Measurements from ENCODE around the gene DGKD.

Gene DGKD

DNA sequence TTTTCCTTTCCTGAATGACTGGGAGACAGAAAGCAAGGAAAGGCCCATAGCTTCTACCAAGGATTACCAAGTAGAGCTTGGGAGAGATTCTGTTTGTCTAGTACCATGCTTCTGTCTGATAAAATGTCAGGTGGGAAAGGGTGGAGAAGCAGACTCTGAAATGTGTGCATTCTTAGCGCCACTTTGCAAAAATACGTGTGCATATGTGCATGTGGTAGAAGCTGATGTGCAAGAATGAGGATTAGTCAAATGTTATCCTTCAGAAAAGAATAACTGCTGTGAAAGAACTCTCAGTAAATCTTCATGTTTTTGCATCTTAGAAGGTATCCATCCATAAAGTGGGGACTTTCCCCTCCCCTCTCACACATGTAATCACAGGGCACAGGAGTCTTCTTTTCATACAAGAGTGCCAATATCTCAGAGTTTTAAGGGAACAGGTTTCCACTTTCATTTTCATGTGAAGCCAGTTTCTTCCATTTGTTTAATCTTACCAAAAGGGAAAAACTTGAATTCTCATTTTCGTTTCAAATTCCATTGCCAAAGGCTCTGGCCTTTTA lies 15.4 kb upstream of the DGKD start:
- no peak for DNase-seq (ENCODE audit: low read depth in 2 of 2)

DNA sequence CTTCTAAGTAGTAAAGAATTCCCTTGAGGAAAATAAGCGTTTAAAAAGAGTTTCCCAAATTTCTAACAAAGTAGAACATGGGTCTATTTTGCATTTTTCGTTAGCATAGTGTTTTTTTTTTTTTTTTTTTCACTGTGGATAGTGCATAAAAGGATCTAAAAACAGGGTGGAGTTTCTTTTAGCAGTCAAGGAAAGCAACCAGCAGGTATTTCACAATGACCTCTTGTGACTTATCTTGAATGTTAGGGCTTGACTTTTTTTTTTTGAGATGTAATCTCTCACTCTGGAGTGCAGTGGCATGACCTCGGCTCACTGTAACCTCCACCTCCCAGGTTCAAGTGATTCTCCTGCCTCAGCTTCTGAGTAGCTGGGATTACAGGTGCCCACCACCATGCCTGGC lies 14.9 kb upstream of the DGKD start:
- no peak for DNase-seq (ENCODE audit: low read depth in 2 of 2)

DNA sequence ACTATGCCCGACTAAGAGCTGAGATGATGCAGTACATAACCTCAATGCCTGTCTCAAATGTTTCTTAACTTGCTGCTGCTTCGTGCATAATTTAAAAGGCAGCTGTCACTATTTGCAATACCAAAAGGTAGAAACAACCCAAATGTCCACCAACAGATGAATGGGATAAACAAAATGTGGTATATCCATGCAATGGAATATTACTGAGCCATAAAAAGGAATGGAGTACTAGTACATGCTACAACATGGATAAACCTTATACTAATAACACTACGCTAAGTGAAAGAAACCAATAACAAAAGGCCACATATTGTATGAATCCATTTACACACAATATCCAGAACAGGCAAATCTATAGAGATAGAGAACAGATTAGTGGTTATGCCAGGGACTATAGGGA lies 13.0 kb upstream of the DGKD start:
- no peak for DNase-seq (ENCODE audit: low read depth in 2 of 2)

DNA sequence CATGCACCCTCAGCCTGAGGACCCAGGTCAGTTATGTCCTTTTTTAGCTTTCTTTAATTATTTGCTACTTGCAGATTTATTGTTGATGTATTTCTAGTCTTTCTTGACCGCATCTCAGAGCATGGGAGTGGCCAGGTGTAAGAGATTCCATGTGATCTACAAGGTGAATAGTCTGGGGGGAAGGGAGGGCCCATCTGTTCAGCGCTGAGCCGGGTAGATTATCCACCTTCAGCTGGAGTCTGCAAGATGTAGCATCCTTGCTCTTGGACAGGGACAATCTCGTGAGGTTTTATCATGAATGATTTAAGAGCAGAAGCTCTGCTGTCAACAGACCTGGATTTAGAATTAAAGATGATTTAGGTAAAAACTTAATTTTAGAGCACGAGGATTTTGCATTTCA lies 12.0 kb upstream of the DGKD start:
- no peak for DNase-seq (ENCODE audit: low read depth in 2 of 2)

DNA sequence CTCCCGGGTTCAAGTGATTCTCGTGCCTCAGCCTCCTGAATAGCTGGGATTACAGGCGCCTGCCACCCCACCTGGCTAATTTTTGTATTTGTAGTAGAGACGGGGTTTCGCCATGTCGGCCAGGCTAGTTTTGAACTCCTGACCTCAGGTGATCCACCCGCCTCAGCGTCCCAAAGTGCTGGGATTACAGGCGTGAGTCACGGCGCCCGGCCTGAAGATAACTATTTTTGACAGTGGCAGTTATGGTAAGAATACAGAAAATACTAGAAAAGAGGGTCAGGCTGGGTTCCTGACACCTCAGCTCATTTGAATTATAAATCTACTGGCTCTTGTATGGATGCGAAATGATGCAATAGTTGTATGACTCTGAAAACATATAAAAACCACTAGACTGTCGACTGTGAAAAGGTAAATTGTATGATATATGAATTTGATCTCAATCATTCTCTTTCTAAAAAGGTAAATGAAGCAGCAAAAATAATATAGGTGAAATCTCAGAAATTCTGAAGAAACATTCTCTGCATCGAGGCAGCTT lies 11.1 kb upstream of the DGKD start:
- DNase-seq (ENCODE audit: low read depth in 2 of 2) = no peak

DNA sequence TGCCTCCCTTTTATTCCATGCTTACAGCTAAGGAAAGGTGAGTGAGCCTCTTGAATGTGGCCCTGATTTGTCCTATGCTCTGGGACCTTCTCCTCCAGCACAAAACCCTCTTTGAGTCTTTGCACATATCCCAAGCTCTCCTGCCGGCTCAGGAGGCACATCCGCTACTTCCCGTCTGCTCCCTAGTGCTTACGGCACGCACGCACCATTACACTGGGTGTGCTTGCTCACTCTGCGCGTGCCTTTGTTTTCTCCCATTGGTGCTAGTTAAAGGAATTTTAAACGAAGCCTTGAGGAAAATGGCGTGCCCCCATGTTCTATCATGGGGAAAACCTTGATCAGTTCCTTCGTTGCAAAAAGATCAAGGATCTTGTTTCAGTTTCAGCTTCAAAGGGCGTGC lies 7.9 kb upstream of the DGKD start:
- no peak for DNase-seq (ENCODE audit: low read depth in 2 of 2)

DNA sequence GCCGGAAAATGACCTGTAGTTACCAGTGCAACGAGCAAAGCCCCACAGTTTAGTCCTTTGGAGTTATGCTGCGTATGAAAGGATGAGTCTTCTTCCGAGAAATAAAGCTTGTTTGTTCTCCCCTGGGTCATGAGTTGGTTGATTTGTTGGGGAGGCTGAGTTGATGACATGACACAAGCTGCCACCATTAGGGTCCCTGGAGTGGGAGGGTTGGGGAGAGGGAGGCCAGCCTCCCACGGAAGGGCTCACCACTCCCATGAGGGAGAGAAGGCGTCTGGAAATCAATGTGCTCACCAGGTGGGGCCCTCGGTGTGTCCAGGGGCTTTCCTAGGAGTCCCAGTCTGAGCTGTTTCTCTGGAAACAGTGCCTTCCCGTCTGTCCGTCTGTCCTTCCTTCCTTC lies 7.4 kb upstream of the DGKD start:
- DNase-seq (ENCODE audit: low read depth in 2 of 2) = no peak

DNA sequence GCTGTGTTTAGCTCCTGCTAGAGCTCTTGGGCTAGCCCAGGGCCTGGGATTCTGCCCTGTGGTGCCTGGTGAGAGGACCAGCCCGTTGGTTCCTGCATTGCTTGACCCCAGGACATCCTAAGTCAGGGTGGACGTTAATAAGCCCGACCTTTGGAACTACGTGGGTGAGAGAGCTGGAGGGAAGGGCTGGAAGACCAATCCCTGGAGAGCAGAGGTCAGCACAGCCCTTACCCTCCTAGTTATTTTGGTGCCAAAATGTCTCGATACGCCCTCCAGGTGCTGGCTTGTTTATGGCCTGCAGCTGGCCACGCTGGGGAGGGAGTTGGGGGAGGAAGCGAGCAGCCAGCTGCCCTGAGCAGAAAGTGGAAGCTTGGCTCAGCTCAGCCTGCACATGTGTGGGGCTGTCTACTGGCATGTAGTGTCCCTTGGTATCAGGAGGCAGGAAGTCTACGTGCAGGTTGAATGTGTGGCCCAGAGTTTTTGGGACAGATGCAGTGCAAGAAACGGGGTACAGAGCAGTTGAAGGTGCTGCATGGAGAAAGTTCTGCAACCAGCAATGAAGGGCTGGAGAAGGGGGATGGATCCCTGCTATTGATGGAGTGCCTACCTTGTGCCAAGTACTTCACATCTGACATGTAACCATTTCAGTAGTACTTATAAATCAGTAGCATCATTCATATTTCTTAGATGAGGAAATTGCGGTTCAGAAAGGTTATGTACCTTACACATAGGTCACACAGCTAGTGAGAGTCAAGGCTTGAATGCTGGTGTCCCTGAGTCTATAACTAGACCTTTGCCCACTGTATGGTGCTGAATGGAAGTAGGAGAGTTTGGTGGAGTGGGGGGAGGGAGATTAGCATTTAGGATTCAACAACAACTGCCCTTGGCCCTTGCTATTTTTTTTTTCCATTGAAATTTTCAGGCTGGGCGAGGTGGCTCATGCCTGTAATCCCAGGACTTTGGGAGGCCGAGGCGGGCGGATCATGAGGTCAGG lies 5.0 kb upstream of the DGKD start:
- no peak for DNase-seq (ENCODE audit: low read depth in 2 of 2)

DNA sequence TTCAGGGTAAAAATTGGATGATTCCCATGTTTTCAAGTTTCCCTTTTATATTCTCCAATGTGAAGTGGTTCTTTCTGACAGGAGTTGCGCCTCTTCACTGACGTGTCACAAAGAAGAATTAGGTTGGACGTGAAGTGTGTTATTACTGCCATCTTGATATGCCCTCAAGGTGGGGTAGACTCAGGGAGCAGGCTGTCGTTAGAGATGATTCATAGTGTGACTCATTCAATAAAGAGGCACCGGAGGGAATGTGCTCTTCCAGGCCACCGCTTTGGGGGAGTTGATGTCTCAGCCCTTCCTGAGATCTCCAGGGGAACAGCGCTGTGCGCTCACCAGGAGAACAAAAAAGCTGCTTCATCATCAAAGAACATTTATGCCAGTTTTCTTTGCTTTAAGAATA lies 3.6 kb upstream of the DGKD start:
- DNase-seq (ENCODE audit: low read depth in 2 of 2) = no peak

DNA sequence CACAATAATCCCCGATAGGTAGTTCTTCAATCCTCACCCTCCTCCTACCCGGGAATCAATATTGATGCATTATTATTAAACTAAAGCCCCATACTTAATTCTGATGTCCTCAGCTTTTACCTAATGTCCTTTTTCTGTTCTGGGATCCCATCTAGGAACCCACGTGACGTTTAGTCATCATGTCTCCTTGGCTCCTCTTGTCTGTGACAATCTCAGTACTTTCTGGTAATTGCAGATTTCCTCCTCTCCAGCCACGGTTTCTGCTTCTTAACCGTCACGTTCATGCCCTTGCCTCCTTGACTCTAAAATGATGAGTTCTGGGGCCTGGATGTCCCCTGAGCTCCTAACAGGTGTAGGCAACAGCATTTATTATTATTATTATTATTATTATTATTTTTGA lies 2.9 kb upstream of the DGKD start:
- DNase-seq (ENCODE audit: low read depth in 2 of 2) = no peak

DNA sequence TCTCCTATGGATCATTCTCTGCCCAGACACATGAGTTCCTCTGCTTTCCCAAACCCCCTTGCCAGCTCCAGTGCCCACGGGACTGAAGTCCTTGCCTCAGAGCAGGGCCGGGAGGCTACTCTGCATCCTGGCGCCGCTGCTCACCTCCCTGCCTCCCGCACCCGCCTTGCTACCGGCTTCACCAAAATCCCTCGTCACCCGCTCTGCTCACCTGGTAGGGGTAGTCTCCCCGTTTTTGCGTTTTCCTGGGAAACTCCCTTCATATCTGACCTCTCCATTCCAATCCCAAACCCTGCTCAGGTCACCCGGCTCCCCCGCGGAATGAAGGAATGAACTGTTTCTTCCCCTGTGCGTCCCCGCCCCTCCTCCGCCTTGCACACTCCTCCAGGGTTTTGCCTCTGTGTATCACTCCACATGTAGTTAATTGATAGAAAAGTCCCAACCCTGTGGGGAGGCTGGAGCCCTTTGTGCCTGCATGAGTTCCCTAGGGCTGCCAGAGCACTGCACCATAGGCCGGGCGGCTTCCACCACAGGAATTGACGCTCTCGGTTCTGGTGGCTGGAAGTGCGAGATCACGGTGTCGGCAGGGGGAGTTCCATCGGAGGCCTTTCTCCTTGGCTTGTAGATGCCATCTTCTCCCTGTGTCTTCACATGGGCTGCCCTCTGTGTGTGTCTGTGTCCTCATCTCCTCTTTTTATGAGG lies 2.0 kb upstream of the DGKD start:
- no peak for DNase-seq (ENCODE audit: low read depth in 2 of 2)

DNA sequence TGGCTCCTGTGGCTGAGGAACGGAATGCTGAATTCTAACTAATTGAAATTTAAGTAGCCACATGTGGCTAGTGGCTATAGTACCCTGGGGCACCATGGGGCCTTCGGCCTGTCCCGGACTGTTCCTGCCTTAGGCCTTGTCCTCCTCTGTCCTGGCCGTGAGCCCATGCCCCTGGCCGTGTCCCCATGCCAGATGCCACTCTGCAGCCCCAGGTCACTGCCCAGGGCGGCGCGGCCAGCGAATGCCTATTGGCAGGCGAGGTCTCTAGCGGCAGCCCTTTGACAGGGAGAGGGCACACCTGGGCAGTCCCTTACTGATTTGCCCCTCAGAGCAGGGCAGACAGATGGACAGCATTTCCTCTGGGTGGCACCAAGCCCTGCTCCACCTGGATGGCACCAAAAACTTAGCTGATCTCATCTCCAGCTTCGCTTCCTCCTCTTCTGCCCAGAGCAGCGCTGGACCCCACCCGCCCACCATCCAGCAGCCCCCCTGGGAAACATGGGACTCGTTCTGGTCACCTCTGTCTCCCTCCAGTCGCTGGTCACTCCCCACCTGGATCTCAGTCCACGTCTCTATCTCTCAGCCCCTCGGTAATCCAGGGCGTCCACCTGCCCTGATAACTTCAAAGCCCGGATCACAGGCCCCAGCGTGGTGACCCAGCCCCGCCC lies 1.1 kb upstream of the DGKD start:
- no peak for DNase-seq (ENCODE audit: low read depth in 2 of 2)

DNA sequence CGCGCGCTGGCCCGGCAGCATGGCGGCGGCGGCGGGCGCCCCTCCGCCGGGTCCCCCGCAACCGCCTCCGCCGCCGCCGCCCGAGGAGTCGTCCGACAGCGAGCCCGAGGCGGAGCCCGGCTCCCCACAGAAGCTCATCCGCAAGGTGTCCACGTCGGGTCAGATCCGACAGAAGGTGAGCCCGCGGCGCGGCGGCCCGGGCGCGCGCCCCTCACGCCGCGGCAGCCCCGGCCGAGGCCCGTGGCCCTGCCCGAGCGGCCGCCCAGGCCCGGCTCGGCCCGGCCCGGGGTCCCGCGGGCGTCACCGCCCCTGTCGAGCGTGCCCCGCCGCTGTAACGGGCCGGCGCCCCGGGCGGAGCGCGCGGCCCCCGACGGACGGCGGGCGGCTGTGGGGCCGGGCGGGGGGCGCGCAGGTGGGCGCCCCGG lies 218 bp downstream of the DGKD start:
- no peak for DNase-seq (ENCODE audit: low read depth in 2 of 2)

DNA sequence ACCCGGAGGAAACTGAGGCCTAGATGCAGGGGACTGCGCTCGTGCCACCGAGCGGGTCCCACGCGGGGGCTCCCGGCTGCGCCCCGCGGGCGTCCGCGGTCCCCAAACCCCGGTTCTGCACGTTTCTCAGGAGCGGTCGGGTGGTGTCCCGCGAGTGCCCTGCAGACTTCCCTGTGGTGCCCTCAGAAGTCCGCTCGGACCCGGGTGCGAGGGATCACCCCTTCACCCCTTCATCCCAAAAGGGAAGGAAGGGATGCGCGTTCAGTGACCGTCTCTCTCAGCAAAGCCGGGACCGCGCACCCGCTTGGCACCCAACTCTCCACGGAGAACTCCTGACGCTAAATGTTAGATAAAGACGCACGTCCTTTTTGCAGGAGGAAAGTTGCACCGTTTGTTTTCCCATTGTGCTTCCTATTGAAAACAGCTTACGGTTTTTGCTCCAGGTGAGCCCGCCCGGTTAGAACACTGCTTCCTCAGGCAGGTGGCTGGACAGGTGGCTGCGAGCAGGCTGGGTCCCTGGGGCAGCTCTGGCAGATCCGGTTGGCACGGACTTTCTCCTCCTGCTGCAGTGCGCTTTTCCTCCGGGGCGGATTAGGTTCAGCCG lies 779 bp downstream of the DGKD start:
- no peak for DNase-seq (ENCODE audit: low read depth in 2 of 2)

DNA sequence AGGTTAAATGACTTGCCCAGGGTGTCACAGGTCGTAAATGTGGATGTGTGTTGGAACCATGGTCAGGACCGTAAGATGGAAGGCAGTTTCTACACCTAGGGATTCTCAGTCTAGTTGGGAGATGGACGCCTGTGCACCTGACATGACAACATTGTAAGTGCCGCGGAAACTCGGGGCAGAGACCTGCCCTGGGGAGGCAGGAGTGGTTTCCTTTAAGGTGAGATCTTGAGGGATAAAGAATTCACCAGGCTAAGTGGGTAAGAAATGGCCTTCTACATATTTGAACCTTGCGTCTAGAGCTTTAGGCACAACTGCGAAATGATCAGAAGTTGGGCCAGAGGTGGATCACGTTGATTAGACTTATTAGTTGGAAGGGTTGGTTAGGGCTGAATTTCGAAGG lies 1.6 kb downstream of the DGKD start:
- DNase-seq (ENCODE audit: low read depth in 2 of 2) = no peak

DNA sequence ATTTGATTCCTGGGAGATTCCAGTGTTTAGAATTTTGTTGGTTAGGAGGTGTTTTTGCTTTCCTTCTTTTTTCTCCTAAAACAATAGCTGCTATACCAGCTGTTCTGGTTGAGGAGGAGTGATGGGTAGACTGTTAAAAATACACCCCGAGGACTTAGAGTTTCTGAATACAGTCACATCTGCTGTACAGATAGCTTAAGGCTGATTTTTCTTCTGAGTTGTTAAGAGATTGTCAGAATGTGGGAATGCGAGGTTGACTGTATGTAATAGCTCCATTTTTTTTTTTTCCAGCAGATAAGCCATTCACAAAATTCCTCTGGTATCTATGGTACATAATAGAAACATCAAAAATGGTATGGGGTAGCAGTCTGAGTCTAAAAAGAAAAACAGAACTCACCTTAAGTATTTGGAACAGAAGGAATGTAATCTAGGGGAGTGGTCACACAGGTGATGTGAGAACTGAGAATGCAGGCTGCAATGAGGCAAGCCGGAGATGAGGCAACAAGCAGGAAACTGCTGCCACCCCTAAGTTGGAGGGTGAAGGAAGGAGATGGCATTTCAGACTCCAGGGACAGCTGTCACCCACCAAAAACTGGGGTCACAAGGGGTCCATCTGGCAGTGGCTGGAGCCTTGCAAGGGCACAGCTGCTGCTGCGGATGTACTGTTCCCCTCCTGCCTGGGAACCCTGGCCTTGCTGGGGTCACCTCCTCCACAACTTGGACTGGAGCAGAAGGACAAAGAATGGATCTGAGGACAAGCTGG lies 2.4 kb downstream of the DGKD start:
- no peak for DNase-seq (ENCODE audit: low read depth in 2 of 2)

DNA sequence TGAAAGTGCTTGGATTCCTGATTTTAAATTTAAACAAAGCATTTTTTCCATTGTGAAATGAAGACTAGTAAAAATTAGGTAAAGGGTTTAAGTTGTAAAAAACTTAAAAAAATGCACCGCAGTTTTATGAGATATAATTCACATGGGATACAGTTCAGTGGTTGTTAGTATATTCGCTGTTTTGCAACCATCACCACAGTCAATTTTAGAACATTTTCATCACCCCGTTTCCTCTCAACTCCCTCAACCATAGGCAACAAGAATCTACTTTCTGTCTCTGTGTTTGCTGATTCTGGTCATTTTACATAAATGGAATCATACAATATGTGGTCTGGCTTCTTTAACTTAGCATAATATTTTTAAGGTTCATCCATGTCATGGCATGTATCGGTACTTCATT lies 4.0 kb downstream of the DGKD start:
- DNase-seq (ENCODE audit: low read depth in 2 of 2) = no peak

DNA sequence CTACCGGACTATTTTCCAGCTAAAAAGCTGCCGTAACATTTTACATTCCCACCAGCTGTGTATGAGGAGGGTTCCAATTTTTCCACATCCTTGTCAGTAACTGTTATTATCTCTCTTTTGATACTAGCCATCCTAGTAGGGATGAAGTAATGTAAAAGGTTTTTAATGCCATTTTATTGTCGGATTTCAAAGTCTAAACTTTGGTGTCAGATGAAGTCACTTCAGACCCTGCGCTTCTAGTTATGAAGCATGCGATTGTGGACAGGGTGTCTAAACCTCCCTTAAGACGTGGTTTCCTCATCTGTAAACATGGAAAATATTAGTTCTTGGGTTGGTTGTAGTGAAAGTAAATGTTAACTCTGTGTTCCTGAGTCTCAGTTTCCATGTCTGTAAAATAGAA lies 4.7 kb downstream of the DGKD start:
- DNase-seq (ENCODE audit: low read depth in 2 of 2) = no peak

DNA sequence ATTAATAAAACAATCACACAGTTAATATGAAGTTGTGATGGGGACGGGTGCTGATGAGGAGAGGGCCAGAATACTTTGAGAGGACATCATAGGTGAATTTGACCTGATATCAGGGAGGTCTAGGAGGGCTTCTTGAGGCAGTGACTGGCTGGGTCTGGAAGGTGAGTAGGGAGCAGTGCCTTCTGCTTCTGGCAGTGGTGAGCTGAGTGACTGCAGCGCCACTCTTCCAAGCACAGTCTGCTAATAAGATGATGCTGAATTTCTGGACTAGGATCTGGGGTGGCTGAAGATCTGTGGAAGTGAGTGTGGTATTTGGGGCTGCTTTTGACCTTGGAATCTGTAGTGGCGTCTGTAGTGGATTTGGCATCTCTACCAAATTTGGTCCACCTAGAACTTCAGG lies 5.5 kb downstream of the DGKD start:
- no peak for DNase-seq (ENCODE audit: low read depth in 2 of 2)

DNA sequence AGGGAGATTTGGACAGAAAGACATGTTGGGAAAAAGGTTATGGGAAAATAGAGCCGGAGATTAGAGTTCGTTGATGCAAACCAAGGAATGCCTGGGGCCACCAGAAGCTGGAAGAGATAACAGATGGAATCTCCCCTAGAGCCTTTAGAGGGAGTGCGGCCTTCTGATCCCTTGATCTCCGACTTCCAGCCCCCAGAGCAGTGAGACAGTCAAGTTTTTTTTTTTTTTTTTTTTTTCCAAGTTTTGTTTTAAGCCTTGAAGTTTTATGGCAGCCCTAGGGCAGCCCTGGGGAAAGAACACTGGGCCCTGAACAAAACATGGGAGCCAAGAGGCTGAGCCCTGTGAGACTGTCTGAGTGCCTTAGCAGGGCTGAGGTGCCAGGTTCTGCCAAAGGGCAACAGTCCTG lies 6.5 kb downstream of the DGKD start:
- no peak for DNase-seq (ENCODE audit: low read depth in 2 of 2)

DNA sequence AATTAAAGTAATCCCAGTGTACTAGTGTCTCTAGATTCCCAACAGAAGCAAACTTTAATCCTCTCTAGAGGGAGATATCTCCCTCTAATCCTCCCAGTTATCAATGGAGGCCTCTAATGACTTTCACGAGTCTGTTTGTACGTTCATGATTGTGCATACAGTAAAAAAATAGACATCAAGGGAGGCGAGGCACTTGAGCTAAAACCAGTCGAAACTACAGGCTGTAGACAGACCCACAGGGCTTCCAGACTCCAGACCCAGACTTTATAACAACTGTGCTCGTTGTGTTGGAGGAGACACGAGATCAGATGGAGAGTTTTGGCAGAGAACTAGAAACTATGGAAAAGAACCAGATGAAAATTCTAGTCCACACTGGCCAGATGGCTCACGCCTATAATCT lies 7.0 kb downstream of the DGKD start:
- no peak for DNase-seq (ENCODE audit: low read depth in 2 of 2)
